SU-DHL-6 (cell line): ENCODE results near the gene ANKRD33B.

Source experiments
- H2AFZ ChIP-seq: fragments of 200-600 bp; sonication (generic); 2 replicates; pipeline ENCODE4 v1.6.1; 2014; ENCODE audit warnings: low read depth, mild to moderate bottlenecking, moderate library complexity, mixed read lengths, antibody characterized with exemption, low read length; ENCODE audit not compliant: severe bottlenecking
- H3F3A ChIP-seq: fragments of 200-600 bp; shearing (Covaris generic); 2 replicates; pipeline ENCODE4 v1.6.0; 2016; ENCODE audit warnings: antibody characterized with exemption, mild to moderate bottlenecking; ENCODE audit not compliant: insufficient read depth
- H3K27ac ChIP-seq: fragments of 200-600 bp; sonication (generic); 2 replicates; pipeline ENCODE4 v1.5.1; 2016; ENCODE audit warnings: low read depth, mild to moderate bottlenecking, low read length, moderate library complexity, mixed read lengths
- H3K27me3 ChIP-seq: fragments of 200-600 bp; sonication (generic), shearing (Covaris generic); 2 replicates; pipeline ENCODE4 v1.6.0; 2014; ENCODE audit warnings: mild to moderate bottlenecking, low read length
- H3K36me3 ChIP-seq: fragments of 200-600 bp; sonication (generic); 2 replicates; pipeline ENCODE4 v1.6.1; 2014; ENCODE audit warnings: mild to moderate bottlenecking, low read length, mixed read lengths
- H3K4me2 ChIP-seq: fragments of 300-600, 200-600 bp; shearing (Covaris generic), sonication (generic); 2 replicates; pipeline ENCODE4 v1.6.0; 2014; ENCODE audit warnings: low read length, low read depth, mild to moderate bottlenecking; ENCODE audit not compliant: poor library complexity, severe bottlenecking
- H3K4me3 ChIP-seq: fragments of 200-600 bp; sonication (generic); 2 replicates; pipeline ENCODE4 v1.5.1; 2014; ENCODE audit warnings: antibody characterized with exemption, low read length, mild to moderate bottlenecking, mixed read lengths; ENCODE audit not compliant: insufficient read depth, poor library complexity, severe bottlenecking
- H3K79me2 ChIP-seq: fragments of 200-600 bp; sonication (generic); 2 replicates; pipeline ENCODE4 v1.6.1; 2014; ENCODE audit warnings: mild to moderate bottlenecking, low read length, moderate library complexity; ENCODE audit not compliant: insufficient read depth
- H3K9ac ChIP-seq: fragments of 200-600 bp; sonication (generic); 2 replicates; pipeline ENCODE4 v1.7.0; 2014; ENCODE audit warnings: mild to moderate bottlenecking, low read length
- H3K9me2 ChIP-seq: fragments of 200-600 bp; sonication (generic); replicated peaks from 2 replicates; pipeline ENCODE4 v1.6.1; 2014; ENCODE audit warnings: low read length; ENCODE audit not compliant: insufficient read depth
- H3K9me3 ChIP-seq: fragments of 200-600 bp; sonication (generic); 2 replicates; pipeline ENCODE4 v1.6.1; 2014; ENCODE audit warnings: low read length, mixed read lengths; ENCODE audit not compliant: insufficient read depth
- H4K20me1 ChIP-seq: fragments of 200-600 bp; sonication (generic); 2 replicates; pipeline ENCODE4 v1.6.1; 2014; ENCODE audit warnings: low read depth, mild to moderate bottlenecking, antibody characterized with exemption, low read length, moderate library complexity, mixed read lengths
- CTCF ChIP-seq: fragments of 200-600 bp; sonication (generic); IDR thresholded peaks from one replicate; pipeline ENCODE4 v1.5.1; 2017; ENCODE audit warnings: antibody characterized with exemption, mild to moderate bottlenecking, low read length, moderate library complexity; ENCODE audit not compliant: insufficient read depth, poor library complexity, severe bottlenecking
- EZH2phosphoT487 ChIP-seq: fragments of 200-600 bp; sonication (generic), shearing (Covaris generic); conservative IDR thresholded peaks from 2 replicates; pipeline ENCODE4 v1.6.1; 2018; ENCODE audit warnings: mild to moderate bottlenecking, antibody characterized with exemption, low read length, moderate library complexity, mixed read lengths

Gene ANKRD33B

DNA sequence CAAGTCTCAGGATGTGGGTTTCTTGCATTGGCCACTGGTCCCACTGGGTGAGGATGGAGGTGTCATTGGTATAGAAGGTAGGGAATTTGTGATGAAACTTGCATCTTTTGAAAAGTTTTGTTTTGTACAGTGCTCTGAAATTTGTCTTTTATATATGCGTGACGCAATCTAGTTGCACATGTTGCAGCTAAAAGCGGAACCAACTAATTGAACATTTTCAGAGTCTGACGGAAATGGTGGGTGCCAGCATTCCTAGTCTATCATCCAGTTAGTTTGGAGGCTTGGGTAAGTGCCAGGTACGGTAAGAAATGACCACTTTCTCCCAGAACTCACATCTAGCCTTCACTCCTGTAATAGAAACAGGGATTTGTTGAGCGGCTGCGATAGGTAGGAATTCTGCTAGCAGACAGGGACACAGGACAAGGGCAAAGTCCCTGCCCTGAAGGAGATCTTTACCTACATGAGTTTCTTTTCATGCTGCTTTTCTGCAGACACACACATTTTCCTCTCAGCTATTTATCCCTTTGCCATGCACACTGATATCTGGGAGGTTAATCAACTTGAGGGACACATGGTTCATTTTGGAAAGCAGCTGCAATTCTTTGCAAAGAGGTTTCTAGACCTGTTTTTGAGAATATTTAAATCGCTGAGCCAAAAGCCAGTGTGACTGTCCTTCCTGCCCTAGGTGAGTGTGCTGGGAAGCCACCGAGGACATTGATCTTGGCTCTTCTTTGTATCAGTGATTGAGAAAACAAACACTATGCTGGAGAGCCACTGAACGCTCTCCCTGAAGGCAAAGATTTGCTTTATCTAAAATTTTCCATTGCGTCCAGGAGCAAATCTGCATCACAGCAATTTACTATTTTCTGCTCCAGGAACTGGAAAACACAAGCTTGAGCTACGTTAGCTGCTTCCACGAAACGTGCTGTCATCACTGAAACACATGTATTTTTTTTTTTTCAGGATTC, 107.5 kb downstream of the ANKRD33B start:
- no peaks in the 10 kb centered on the region for H3K9me3 ChIP-seq
- H3K9me2 ChIP-seq = no peaks in the 10 kb centered on the region
- H3K27me3 ChIP-seq = no peaks in the 10 kb centered on the region
- TF ChIP-seq EZH2phosphoT487 (no peak), CTCF (no peak)
- H3K4me2 ChIP-seq = no peak overlapping the region
- no peak overlapping the region for H3K27ac ChIP-seq
- H4K20me1 ChIP-seq = no peaks in the 10 kb centered on the region
- no peaks in the 10 kb centered on the region for H3K36me3 ChIP-seq
- no peak overlapping the region for H2AFZ ChIP-seq
- no peak overlapping the region for H3K9ac ChIP-seq
- H3F3A ChIP-seq = no peaks in the 10 kb centered on the region
- no peak overlapping the region for H3K4me3 ChIP-seq
- no peaks in the 10 kb centered on the region for H3K79me2 ChIP-seq

GRCh38 chr5:10672146-10673016, 108.5 kb downstream of the ANKRD33B start:
- Histone ChIP-seq H3K9me2 (no peaks in the 10 kb centered on the region), H3K27me3 (no peaks in the 10 kb centered on the region)
- TF ChIP-seq CTCF (no peak), EZH2phosphoT487 (no peak)

DNA sequence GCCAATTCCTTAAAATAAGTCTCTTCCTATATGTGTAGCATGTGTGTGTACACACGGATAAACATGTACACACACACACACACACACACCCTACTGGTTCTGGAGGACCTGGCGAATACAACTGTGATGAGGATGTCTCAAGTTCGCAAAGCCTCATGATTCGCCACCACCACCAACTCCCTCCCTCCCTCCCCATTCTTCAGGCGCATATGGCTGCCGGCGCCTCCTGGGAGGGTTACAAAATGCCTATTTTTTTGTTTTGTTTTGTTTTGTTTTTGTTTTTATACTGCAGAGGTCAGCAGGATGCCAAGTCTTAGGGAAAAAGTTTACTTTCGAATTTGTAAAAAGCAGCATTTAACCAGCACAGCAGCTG, 109.1 kb downstream of the ANKRD33B start:
- no peaks in the 10 kb centered on the region for H4K20me1 ChIP-seq
- H3K9me3 ChIP-seq = no peaks in the 10 kb centered on the region
- H3F3A ChIP-seq = no peaks in the 10 kb centered on the region
- H3K4me3 ChIP-seq = no peak overlapping the region
- H2AFZ ChIP-seq = no peak overlapping the region
- no peak overlapping the region for H3K27ac ChIP-seq
- H3K9ac ChIP-seq = no peak overlapping the region
- no peak overlapping the region for H3K4me2 ChIP-seq
- no peaks in the 10 kb centered on the region for H3K36me3 ChIP-seq
- no peaks in the 10 kb centered on the region for H3K9me2 ChIP-seq
- TF ChIP-seq EZH2phosphoT487 (no peak), CTCF (no peak)
- H3K79me2 ChIP-seq = no peaks in the 10 kb centered on the region
- H3K27me3 ChIP-seq = no peaks in the 10 kb centered on the region

More at GRCh38 chr5:10672146-10673016, 108.5 kb downstream of the ANKRD33B start:
- H3K27ac ChIP-seq = no peak overlapping the region
- no peaks in the 10 kb centered on the region for H3K79me2 ChIP-seq
- no peaks in the 10 kb centered on the region for H3F3A ChIP-seq
- no peak overlapping the region for H3K4me3 ChIP-seq
- no peaks in the 10 kb centered on the region for H3K9me3 ChIP-seq
- H3K36me3 ChIP-seq = no peaks in the 10 kb centered on the region
- H3K4me2 ChIP-seq = no peak overlapping the region
- H4K20me1 ChIP-seq = no peaks in the 10 kb centered on the region
- H2AFZ ChIP-seq = no peak overlapping the region
- H3K9ac ChIP-seq = no peak overlapping the region
